Smooth muscle cell (in vitro differentiated cells): Measurements from ENCODE around the gene SELENOP. TPM values are rescaled to one million over a fixed set of nuclear protein-coding genes. Genes with fewer than 3 reads are reported as not detected.

Source experiments
- DNase-seq: peaks from one replicate; lab custom pipeline; 2025; ENCODE audit not compliant: unreplicated experiment; lab: John Stamatoyannopoulos, UW
- H2AFZ ChIP-seq: fragments of 200-600 bp; sonication (generic); 2 replicates; pipeline ENCODE4 v1.6.0; 2016; ENCODE audit warnings: antibody characterized with exemption, low read depth, mild to moderate bottlenecking
- H3F3A ChIP-seq: fragments of 200-600 bp; sonication (generic); 2 replicates; pipeline ENCODE4 v1.6.0; 2017; ENCODE audit warnings: antibody characterized with exemption, low read depth
- H3K27ac ChIP-seq: fragments of 200-600 bp; sonication (generic); 2 replicates; pipeline ENCODE4 v1.5.1; 2016; ENCODE audit warnings: low read depth, mild to moderate bottlenecking
- H3K27me3 ChIP-seq: fragments of 200-600 bp; sonication (generic); 2 replicates; pipeline ENCODE4 v1.6.1; 2016; ENCODE audit warnings: low read depth, mild to moderate bottlenecking
- H3K36me3 ChIP-seq: fragments of 200-600 bp; sonication (generic); 2 replicates; pipeline ENCODE4 v1.5.1; 2016; ENCODE audit warnings: low read depth
- H3K4me1 ChIP-seq: fragments of 200-600 bp; sonication (generic); 2 replicates; pipeline ENCODE4 v1.5.1; 2016; ENCODE audit warnings: low read depth
- H3K4me2 ChIP-seq: fragments of 200-600 bp; sonication (generic); 2 replicates; pipeline ENCODE4 v1.6.0; 2016; ENCODE audit warnings: mild to moderate bottlenecking
- H3K4me3 ChIP-seq: fragments of 200-600 bp; sonication (generic); 2 replicates; pipeline ENCODE4 v1.5.1; 2016; ENCODE audit warnings: mild to moderate bottlenecking
- H3K79me2 ChIP-seq: fragments of 200-600 bp; sonication (generic); 2 replicates; pipeline ENCODE4 v1.6.0; 2016; ENCODE audit warnings: low read depth, mild to moderate bottlenecking
- H3K9ac ChIP-seq: fragments of 200-600 bp; sonication (generic); 2 replicates; pipeline ENCODE4 v1.6.0; 2016; ENCODE audit warnings: low read depth
- H3K9me3 ChIP-seq: fragments of 200-600 bp; sonication (generic); replicated peaks from 2 replicates; pipeline ENCODE4 v1.5.1; 2016; ENCODE audit warnings: low read depth
- H4K20me1 ChIP-seq: fragments of 200-600 bp; sonication (generic); 2 replicates; pipeline ENCODE4 v1.6.0; 2016; ENCODE audit warnings: low read depth
- CTCF ChIP-seq: fragments of 200-600 bp; sonication (generic); IDR thresholded peaks from 2 replicates; pipeline ENCODE4 v1.5.1; 2017; ENCODE audit warnings: borderline replicate concordance, mild to moderate bottlenecking, antibody characterized with exemption; ENCODE audit not compliant: insufficient read depth, poor library complexity, severe bottlenecking
- WGBS: methylation state at CpG from one replicate; pipeline ENCODE4 v1.1.7; 2016; ENCODE audit warnings: low lambda C conversion rate; 5-methylcytosine and 5-hydroxymethylcytosine counted together
- polyA plus RNA-seq: library from polyadenylated mRNA; unstranded; fragments of >200 nt; fragmentation: Nextera tagmentation; extraction: Ambion mirVana; gene quantifications from 2 replicates; pipeline ENCODE4 v1.2.1, GENCODE V29; 2016
- total RNA-seq: library from RNA; depleted of rRNA; stranded (reverse); fragments of >200 nt; gene quantifications from 2 replicates; pipeline ENCODE4 v1.2.3, GENCODE V29; 2014

SELENOP gene
- total and polyA plus RNA-seq, 2 experiments from 2014 or later = 11.9 to 12.2 TPM

- TF ChIP-seq CTCF = no peak
- no peak overlapping the region for H2AFZ ChIP-seq
- 84% methylated on average over 3 of the region's 3 CpGs for WGBS
These were observed 27.5 kb upstream of the SELENOP start for GRCh38 chr5:42839196-42839595.

GRCh38 chr5:42837601-42838000 lies 25.9 kb upstream of the SELENOP start:
- H3F3A ChIP-seq = no peaks in the 10 kb centered on the region
- H3K27me3 ChIP-seq = no peaks in the 10 kb centered on the region
- H2AFZ ChIP-seq = no peak overlapping the region
- no peaks in the 10 kb centered on the region for H3K79me2 ChIP-seq
- H3K4me2 ChIP-seq = no peak overlapping the region
- TF ChIP-seq CTCF = no peak
- H3K9ac ChIP-seq = no peak overlapping the region
- DNase-seq = no peak
- H3K4me1 ChIP-seq = no peaks in the 10 kb centered on the region
- no peak overlapping the region for H3K4me3 ChIP-seq
- H4K20me1 ChIP-seq = no peaks in the 10 kb centered on the region
- H3K9me3 ChIP-seq = no peaks in the 10 kb centered on the region
- H3K36me3 ChIP-seq = no peaks in the 10 kb centered on the region
- no peak overlapping the region for H3K27ac ChIP-seq
- WGBS = 91% methylated on average over 3 of the region's 3 CpGs

More at GRCh38 chr5:42839196-42839595, 27.5 kb upstream of the SELENOP start:
- H3K4me2 ChIP-seq = no peak overlapping the region
- H3K9ac ChIP-seq = no peak overlapping the region
- H3K4me1 ChIP-seq = no peaks in the 10 kb centered on the region
- no peaks in the 10 kb centered on the region for H3K79me2 ChIP-seq
- H3K27ac ChIP-seq = no peak overlapping the region
- H3F3A ChIP-seq = no peaks in the 10 kb centered on the region
- H3K36me3 ChIP-seq = no peaks in the 10 kb centered on the region
- DNase-seq = no peak
- H3K4me3 ChIP-seq = no peak overlapping the region
- no peaks in the 10 kb centered on the region for H3K9me3 ChIP-seq
- H3K27me3 ChIP-seq = no peaks in the 10 kb centered on the region
- H4K20me1 ChIP-seq = no peaks in the 10 kb centered on the region

- Histone ChIP-seq H3K36me3 (no peaks in the 10 kb centered on the region), H3K27ac (no peak overlapping the region), H3K9ac (no peak overlapping the region), H3K79me2 (no peaks in the 10 kb centered on the region), H3F3A (no peaks in the 10 kb centered on the region), H3K4me2 (no peak overlapping the region), H2AFZ (no peak overlapping the region), H3K4me1 (no peaks in the 10 kb centered on the region), H3K4me3 (no peak overlapping the region), H3K9me3 (no peaks in the 10 kb centered on the region), H4K20me1 (no peaks in the 10 kb centered on the region), H3K27me3 (no peaks in the 10 kb centered on the region)
- WGBS = 97% methylated on average over 24 of the region's 25 CpGs
- TF ChIP-seq CTCF = no peak
- no peak for DNase-seq
These were observed 24.5 kb upstream of the SELENOP start for GRCh38 chr5:42836070-42836769.

GRCh38 chr5:42832060-42832459 lies 20.4 kb upstream of the SELENOP start:
- Histone ChIP-seq H3F3A (peaks cover 10% of the 10 kb centered on the region), H3K36me3 (no peaks in the 10 kb centered on the region), H3K4me2 (no peak overlapping the region), H3K9me3 (no peaks in the 10 kb centered on the region), H3K9ac (no peak overlapping the region), H3K79me2 (no peaks in the 10 kb centered on the region), H3K4me3 (no peak overlapping the region), H3K27ac (no peak overlapping the region), H3K4me1 (no peaks in the 10 kb centered on the region), H3K27me3 (no peaks in the 10 kb centered on the region), H4K20me1 (no peaks in the 10 kb centered on the region), H2AFZ (no peak overlapping the region)
- no peak for DNase-seq
- TF ChIP-seq CTCF = no peak
- 91% methylated on average over 5 of the region's 5 CpGs for WGBS
